SK-N-SH (cell line): ENCODE results near the gene HTR3E. TPM values are rescaled to one million over a fixed set of nuclear protein-coding genes. Genes with fewer than 3 reads are reported as not detected.

Source experiments
- CTCF ChIA-PET: fragments of 300-600, 350-600 bp; formaldehyde crosslinking; extraction: SDS; loops from one replicate; lab custom pipeline; 2021; lab: Yijun Ruan, JAX
- POLR2A ChIA-PET: fragments of 350-600 bp; sonication (Branson Sonifier 250); formaldehyde crosslinking; extraction: SDS; loops from one replicate; lab custom pipeline; 2020; ENCODE audit warnings: antibody characterized with exemption, inconsistent platforms; lab: Yijun Ruan, JAX
- DNase-seq: peaks from one replicate; pipeline ENCODE4 v3.0.0; 2012
- H2AFZ ChIP-seq: fragments of 200-600 bp; sonication (generic); 2 replicates; pipeline ENCODE4 v1.8.1; 2016; ENCODE audit warnings: antibody characterized with exemption, mild to moderate bottlenecking, low read depth
- H3F3A ChIP-seq: fragments of 200-600 bp; sonication (generic); replicated peaks from 2 replicates; pipeline ENCODE3; 2016; ENCODE audit warnings: antibody characterized with exemption, mild to moderate bottlenecking; ENCODE audit not compliant: insufficient read depth
- H3K27ac ChIP-seq, 2 experiments: fragments of 200-500 bp in 1 of 2; fragments of 200-600 bp in 1 of 2; sonication (Bioruptor generic) in 1 of 2; sonication (generic), shearing (Covaris generic) in 1 of 2; 2 replicates each; pipeline versions ENCODE4 v1.5.1 to v1.6.1; 2014 to 2016; ENCODE audit warnings: low read depth in 2 of 2, inconsistent platforms in 1 of 2, low read length in 1 of 2, mild to moderate bottlenecking in 1 of 2, mixed read lengths in 1 of 2
- H3K27me3 ChIP-seq: fragments of 200-600 bp; sonication (generic), shearing (Covaris generic); 2 replicates; pipeline ENCODE4 v1.6.1; 2016; ENCODE audit warnings: mixed run types; ENCODE audit not compliant: insufficient read depth
- H3K36me3 ChIP-seq, 2 experiments: fragments of 200-500 bp in 1 of 2; fragments of 200-600 bp in 1 of 2; sonication (Bioruptor generic) in 1 of 2; sonication (generic) in 1 of 2; replicated peaks in 1 of 2; 2 replicates each; pipeline versions ENCODE3 to v1.5.1; 2014 to 2016; ENCODE audit warnings: low read length in 1 of 2, mild to moderate bottlenecking in 1 of 2; ENCODE audit not compliant: insufficient read depth in 2 of 2, control insufficient read depth in 1 of 2
- H3K4me1 ChIP-seq, 2 experiments: fragments of 200-500 bp in 1 of 2; fragments of 200-600 bp in 1 of 2; sonication (Bioruptor generic) in 1 of 2; sonication (generic), shearing (Covaris generic) in 1 of 2; 2 replicates each; pipeline versions ENCODE4 v1.5.1 to v1.6.1; 2014 to 2016; ENCODE audit warnings: low read depth in 1 of 2, low read length in 1 of 2, mixed run types in 1 of 2; ENCODE audit not compliant: insufficient read depth in 2 of 2, control insufficient read depth in 1 of 2
- H3K4me2 ChIP-seq: fragments of 200-600 bp; sonication (generic), shearing (Covaris generic); 2 replicates; pipeline ENCODE4 v1.6.1; 2017; ENCODE audit warnings: mixed run types
- H3K4me3 ChIP-seq, 2 experiments: fragments of 200-500 bp in 1 of 2; fragments of 200-600 bp in 1 of 2; sonication (Bioruptor generic) in 1 of 2; sonication (generic), shearing (Covaris generic) in 1 of 2; 2 replicates each; pipeline versions ENCODE4 v1.5.1 to v1.8.1; 2014 to 2016; ENCODE audit warnings: low read depth in 2 of 2, inconsistent platforms in 1 of 2, low read length in 1 of 2, mild to moderate bottlenecking in 1 of 2, mixed read lengths in 1 of 2, moderate library complexity in 1 of 2
- H3K79me2 ChIP-seq: fragments of 200-600 bp; sonication (generic); 2 replicates; pipeline ENCODE4 v1.8.1; 2017; ENCODE audit warnings: mild to moderate bottlenecking; ENCODE audit not compliant: insufficient read depth
- H3K9ac ChIP-seq: fragments of 200-600 bp; sonication (generic); 2 replicates; pipeline ENCODE4 v1.6.1; 2017; ENCODE audit warnings: mixed run types
- H3K9me2 ChIP-seq: fragments of 200-600 bp; sonication (generic); 2 replicates; pipeline ENCODE4 v1.6.1; 2017; ENCODE audit warnings: mixed run types
- H3K9me3 ChIP-seq: fragments of 200-600 bp; sonication (generic); 2 replicates; pipeline ENCODE4 v1.6.1; 2017; ENCODE audit warnings: mixed run types, mild to moderate bottlenecking, moderate library complexity
- H4K20me1 ChIP-seq: fragments of 200-600 bp; sonication (generic); 2 replicates; pipeline ENCODE4 v1.6.1; 2017; ENCODE audit warnings: mild to moderate bottlenecking, mixed run types; ENCODE audit not compliant: insufficient read depth
- CHD2 ChIP-seq: fragments of 150-350 bp; IDR thresholded peaks from 2 replicates; pipeline ENCODE4 v1.6.1; 2018; ENCODE audit warnings: low read length; ENCODE audit not compliant: partially characterized antibody
- ELF1 ChIP-seq: IDR thresholded peaks from 2 replicates; pipeline ENCODE4 v1.4.0; 2012
- GABPA ChIP-seq: IDR thresholded peaks from 2 replicates; pipeline ENCODE4 v1.4.0; 2012; ENCODE audit warnings: low read depth, mild to moderate bottlenecking
- GATA2 ChIP-seq: sonication (generic); formaldehyde crosslinking; IDR thresholded peaks from 2 replicates; pipeline ENCODE4 v1.5.0; 2020; ENCODE audit warnings: mild to moderate bottlenecking, missing genetic modification reagents
- MEF2A ChIP-seq: IDR thresholded peaks from 2 replicates; pipeline ENCODE4 v1.4.0; 2012; ENCODE audit warnings: low read depth, borderline replicate concordance
- MXI1 ChIP-seq: IDR thresholded peaks from 2 replicates; pipeline ENCODE4 v1.6.1; 2012; ENCODE audit warnings: mild to moderate bottlenecking, low read depth, low read length, improper control_type of control experiment
- NRF1 ChIP-seq: IDR thresholded peaks from 2 replicates; pipeline ENCODE4 v1.6.1; 2012; ENCODE audit warnings: low read depth, mild to moderate bottlenecking, low read length
- POLR2AphosphoS5 ChIP-seq: IDR thresholded peaks from 2 replicates; pipeline ENCODE4 v1.6.1; 2012; ENCODE audit warnings: low read depth, low read length
- RAD21 ChIP-seq: IDR thresholded peaks from 2 replicates; pipeline ENCODE4 v1.6.1; 2012; ENCODE audit warnings: mild to moderate bottlenecking, low read length
- SIN3A ChIP-seq: IDR thresholded peaks from 2 replicates; pipeline ENCODE4 v1.6.1; 2012; ENCODE audit warnings: low read depth, mild to moderate bottlenecking, low read length, moderate library complexity, borderline replicate concordance
- SMC3 ChIP-seq: IDR thresholded peaks from 2 replicates; pipeline ENCODE4 v1.6.1; 2012; ENCODE audit warnings: low read depth, low read length, improper control_type of control experiment
- TAF1 ChIP-seq: IDR thresholded peaks from 2 replicates; pipeline ENCODE4 v1.6.1; 2012; ENCODE audit warnings: low read depth, mild to moderate bottlenecking, low read length, moderate library complexity, borderline replicate concordance
- TCF12 ChIP-seq: IDR thresholded peaks from 2 replicates; pipeline ENCODE4 v1.4.0; 2012
- TEAD4 ChIP-seq: IDR thresholded peaks from 2 replicates; pipeline ENCODE4 v1.4.0; 2012; ENCODE audit warnings: mild to moderate bottlenecking, borderline replicate concordance; ENCODE audit not compliant: insufficient read depth
- YY1 ChIP-seq: IDR thresholded peaks from 2 replicates; pipeline ENCODE4 v1.4.0; 2012; ENCODE audit warnings: low read depth, mild to moderate bottlenecking
- WGBS: methylation state at CpG from one replicate; pipeline ENCODE4 v1.1.6; 2017; ENCODE audit warnings: low lambda C conversion rate; 5-methylcytosine and 5-hydroxymethylcytosine counted together
- polyA plus RNA-seq, 3 experiments: library from polyadenylated mRNA; depleted of rRNA; stranded (reverse); fragments of >200 nt; gene quantifications; 2 replicates each; pipeline ENCODE4 v1.2.3, GENCODE V29; 2012
- TF ChIP-seq, protein P1 (sequence below): IDR thresholded peaks from 2 replicates; pipeline ENCODE4 v1.4.0; 2012; ENCODE audit warnings: low read depth, borderline replicate concordance
- TF ChIP-seq, protein P2 (sequence below): IDR thresholded peaks from 2 replicates; pipeline ENCODE4 v1.4.0; 2012; ENCODE audit warnings: low read depth

HTR3E gene
- polyA plus RNA-seq, 1 of the 3 experiments (the other 2 are of a cell fraction) = not detected

DNA sequence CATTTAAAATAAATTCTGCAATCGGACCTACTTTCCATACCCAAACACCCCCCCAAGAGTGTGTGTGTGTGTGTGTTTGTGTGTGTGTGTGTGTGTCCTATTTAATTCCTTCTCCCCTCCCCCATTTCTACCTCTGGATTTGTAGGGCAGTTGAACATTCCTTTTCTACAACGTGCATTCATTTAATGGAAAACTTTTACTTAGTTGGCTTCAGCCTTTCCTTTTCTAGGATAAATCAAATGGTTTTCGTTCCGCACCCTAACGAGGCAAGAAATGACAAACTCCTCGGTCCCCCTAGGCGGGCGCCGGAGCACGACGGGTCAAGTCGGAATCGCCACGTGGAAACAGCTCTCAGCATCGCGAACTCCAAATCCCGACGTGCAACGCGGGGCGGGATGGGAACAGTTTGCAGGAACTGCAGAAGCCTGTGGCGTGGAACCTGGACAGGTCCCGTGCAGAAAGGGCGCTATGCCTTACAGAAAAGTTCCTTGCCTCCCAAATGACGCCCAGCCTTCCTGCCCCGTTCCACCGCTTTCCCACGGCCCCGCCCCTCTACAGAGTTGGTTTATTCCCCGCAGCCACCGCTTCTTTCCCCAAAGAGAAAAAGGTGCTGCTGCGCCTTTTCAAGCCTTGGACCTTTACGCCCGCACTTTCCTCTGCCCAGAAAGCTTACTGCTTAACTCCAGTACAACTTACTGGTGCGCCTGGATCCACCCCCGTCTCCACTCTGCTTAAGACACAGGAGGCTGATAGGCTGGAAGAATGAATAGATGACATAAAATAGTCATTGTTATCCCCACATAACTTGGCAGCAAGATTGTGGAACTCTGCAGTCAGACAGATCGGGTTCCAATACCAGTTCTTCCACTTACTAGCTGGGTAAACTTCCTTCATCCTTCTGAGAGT is 37.2 kb downstream of the HTR3E start (continued):
- TF ChIP-seq, protein P1, sequence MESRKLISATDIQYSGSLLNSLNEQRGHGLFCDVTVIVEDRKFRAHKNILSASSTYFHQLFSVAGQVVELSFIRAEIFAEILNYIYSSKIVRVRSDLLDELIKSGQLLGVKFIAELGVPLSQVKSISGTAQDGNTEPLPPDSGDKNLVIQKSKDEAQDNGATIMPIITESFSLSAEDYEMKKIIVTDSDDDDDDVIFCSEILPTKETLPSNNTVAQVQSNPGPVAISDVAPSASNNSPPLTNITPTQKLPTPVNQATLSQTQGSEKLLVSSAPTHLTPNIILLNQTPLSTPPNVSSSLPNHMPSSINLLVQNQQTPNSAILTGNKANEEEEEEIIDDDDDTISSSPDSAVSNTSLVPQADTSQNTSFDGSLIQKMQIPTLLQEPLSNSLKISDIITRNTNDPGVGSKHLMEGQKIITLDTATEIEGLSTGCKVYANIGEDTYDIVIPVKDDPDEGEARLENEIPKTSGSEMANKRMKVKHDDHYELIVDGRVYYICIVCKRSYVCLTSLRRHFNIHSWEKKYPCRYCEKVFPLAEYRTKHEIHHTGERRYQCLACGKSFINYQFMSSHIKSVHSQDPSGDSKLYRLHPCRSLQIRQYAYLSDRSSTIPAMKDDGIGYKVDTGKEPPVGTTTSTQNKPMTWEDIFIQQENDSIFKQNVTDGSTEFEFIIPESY = peak; percentile 48; the same call in 1 of the 2 replicates
- peak; percentile 44; the same call in 1 of the 2 replicates for TF ChIP-seq TAF1

DNA sequence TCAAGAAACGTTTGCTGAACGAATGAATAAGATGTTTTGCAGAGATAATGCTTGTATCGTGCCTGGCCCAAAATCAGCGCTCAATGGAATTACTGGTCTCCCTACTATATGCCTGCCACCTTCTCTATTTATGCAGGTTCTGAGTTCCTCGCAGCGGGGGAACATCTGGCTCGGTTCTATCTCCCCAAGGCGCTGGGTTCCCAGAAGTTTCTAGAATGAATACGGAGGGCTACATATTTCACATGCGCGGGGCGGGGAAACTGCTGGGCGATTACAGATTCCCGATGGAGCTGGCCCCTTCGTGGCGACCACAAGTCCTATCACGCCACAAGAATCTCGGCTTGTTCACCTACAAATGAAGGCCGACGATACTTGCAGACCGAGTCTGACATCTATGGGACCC is 37.9 kb downstream of the HTR3E start:
- Histone ChIP-seq H3K9ac (peak overlapping the region; percentile 92), H3K27me3 (no peaks in the 10 kb centered on the region), H4K20me1 (no peaks in the 10 kb centered on the region), H3K79me2 (peaks cover 56% of the 10 kb centered on the region), H3F3A (peaks cover 10% of the 10 kb centered on the region), H3K9me2 (no peaks in the 10 kb centered on the region), H3K4me1 (peaks cover 0 to 8% of the 10 kb centered on the region in 2 experiments; a peak in 3 of 4 replicates), H3K4me2 (peak overlapping the region; percentile 90), H3K36me3 (peaks cover 3 to 9% of the 10 kb centered on the region in 2 experiments), H3K4me3 (peak overlapping the region; percentile 82 to 96), H3K9me3 (no peaks in the 10 kb centered on the region), H3K27ac (peak overlapping the region; percentile 70 to 86), H2AFZ (peak overlapping the region; percentile 75)
- 0% methylated on average over 16 of the region's 21 CpGs for WGBS
- ChIA-PET POLR2A (interaction anchor here (1.3 to 1.5 kb wide), 2 partner anchors 10 to 21 kb away, joined by 4 to 9 read pairs; partner anchors contain the start of gene DVL3), CTCF (interaction anchor here (0.7 to 4.0 kb wide), 12 partner anchors 10 to 551 kb away, joined by 3 to 31 read pairs (median 5); partner anchors contain the start of genes ABCC5, EEF1AKMT4 and PARL)
- no peak for DNase-seq
- no peak for TF ChIP-seq TEAD4

DNA sequence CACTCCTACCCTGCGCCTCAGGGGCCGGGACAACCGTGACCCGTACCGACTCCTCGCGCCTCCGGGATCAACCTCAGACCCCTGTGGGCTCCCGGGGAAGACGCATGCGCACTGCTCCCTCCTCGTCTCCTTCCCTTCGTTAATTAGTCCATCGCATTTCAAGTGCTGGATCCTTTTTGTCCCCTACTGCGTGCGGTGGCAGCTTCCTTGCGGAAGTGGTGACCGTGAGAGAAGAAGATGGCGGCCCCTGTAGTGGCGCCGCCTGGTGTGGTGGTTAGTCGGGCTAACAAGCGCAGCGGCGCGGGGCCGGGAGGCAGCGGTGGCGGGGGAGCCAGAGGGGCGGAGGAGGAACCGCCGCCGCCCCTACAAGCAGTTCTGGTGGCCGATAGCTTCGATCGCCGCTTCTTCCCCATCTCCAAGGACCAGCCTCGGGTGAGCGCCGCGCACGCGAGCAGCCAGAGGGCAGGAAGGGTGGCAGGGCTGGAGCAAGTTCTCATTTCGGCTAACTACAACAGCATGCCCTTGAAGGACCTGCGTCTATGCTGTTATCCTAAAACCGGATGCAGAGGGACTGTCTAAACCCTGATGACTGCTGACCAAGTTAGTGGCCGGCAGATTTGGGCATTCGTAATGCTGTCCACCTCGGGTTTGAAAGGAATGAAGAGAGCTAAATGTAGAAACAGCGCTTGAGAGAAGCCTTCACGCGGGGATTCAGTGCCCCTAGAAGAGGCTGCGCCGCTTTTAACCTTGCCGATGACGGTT is 38.5 kb downstream of the HTR3E start, which contains the start of gene EIF2B5:
TSS of gene EIF2B5 (plus strand) at position 210 of the 762 bp plus-strand sequence. CDS start at position 238, 28 bp downstream.
- peak within 1 kb of the TSS; percentile 92 for H3K9ac ChIP-seq
- DNase-seq = peak; percentile 93
- under 1% methylated on average over 33 of the region's 56 CpGs for WGBS
- H3K36me3 ChIP-seq = peaks cover 9 to 14% of the 10 kb centered on the region in 2 experiments
- peaks cover 62% of the 10 kb centered on the region for H3K79me2 ChIP-seq
- CTCF ChIA-PET = interaction anchor here (0.7 to 4.0 kb wide), 13 partner anchors 10 to 552 kb away, joined by 3 to 31 read pairs (median 5); partner anchors contain the start of genes ABCC5, EEF1AKMT4 and PARL
- H3K4me2 ChIP-seq = peak within 1 kb of the TSS; percentile 90
- H3K9me3 ChIP-seq = no peaks in the 10 kb centered on the region
- H2AFZ ChIP-seq = peak within 1 kb of the TSS; percentile 75
- peak within 1 kb of the TSS; percentile 82 to 96 for H3K4me3 ChIP-seq
- H3F3A ChIP-seq = peaks cover 10% of the 10 kb centered on the region
- peaks cover 0 to 8% of the 10 kb centered on the region in 2 experiments; a peak in 3 of 4 replicates for H3K4me1 ChIP-seq
- no peaks in the 10 kb centered on the region for H3K9me2 ChIP-seq
- no peaks in the 10 kb centered on the region for H4K20me1 ChIP-seq
- H3K27ac ChIP-seq = peak within 1 kb of the TSS; percentile 70 to 86
- POLR2A ChIA-PET = interaction anchor here (1.3 to 1.5 kb wide), 2 partner anchors 9 to 21 kb away, joined by 4 to 9 read pairs; partner anchors contain the start of gene DVL3
- no peaks in the 10 kb centered on the region for H3K27me3 ChIP-seq
- peak; percentile 92 for TF ChIP-seq MXI1
- TF ChIP-seq, protein P2, sequence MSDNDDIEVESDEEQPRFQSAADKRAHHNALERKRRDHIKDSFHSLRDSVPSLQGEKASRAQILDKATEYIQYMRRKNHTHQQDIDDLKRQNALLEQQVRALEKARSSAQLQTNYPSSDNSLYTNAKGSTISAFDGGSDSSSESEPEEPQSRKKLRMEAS = peak; percentile 89
- TF ChIP-seq CHD2 = peak; percentile 82
- TF ChIP-seq GATA2 (CRISPR knock-in tag) = no peak
- TF ChIP-seq TAF1 = peak; percentile 88; the same call in 1 of the 2 replicates
- no peak for TF ChIP-seq TCF12
- peak; percentile 69 for TF ChIP-seq NRF1
- peak; percentile 82 for TF ChIP-seq GABPA
- peak; percentile 99 for TF ChIP-seq ELF1
- TF ChIP-seq, protein P1 = peak; percentile 82; the same call in 1 of the 2 replicates
- peak; percentile 13 for TF ChIP-seq RAD21
- TF ChIP-seq SIN3A = peak; percentile 80; the same call in 1 of the 2 replicates
- peak; percentile 88 for TF ChIP-seq POLR2AphosphoS5
- peak; percentile 17; the same call in 1 of the 2 replicates for TF ChIP-seq SMC3
- peak; percentile 97 for TF ChIP-seq YY1
- TF ChIP-seq MEF2A = no peak
